Suprapubic skin (tissue), 3 donors: ENCODE results near the gene WNK1.

Source experiments
- CTCF ChIP-seq, 2 donors: fragments of 200-600 bp in 1 of 2; fragments of 450-650 bp in 1 of 2; sonication (generic) in 1 of 2; IDR thresholded peaks; one replicate each; pipeline ENCODE4 v1.5.1; 2016 to 2019; ENCODE audit warnings: antibody characterized with exemption in 2 of 2, mild to moderate bottlenecking in 1 of 2, moderate library complexity in 1 of 2
- POLR2AphosphoS5 ChIP-seq, 3 donors: sonication (generic); formaldehyde crosslinking; IDR thresholded peaks; one replicate each; pipeline ENCODE4 v1.6.1; 2017; ENCODE audit warnings: antibody characterized with exemption in 3 of 3

DNA sequence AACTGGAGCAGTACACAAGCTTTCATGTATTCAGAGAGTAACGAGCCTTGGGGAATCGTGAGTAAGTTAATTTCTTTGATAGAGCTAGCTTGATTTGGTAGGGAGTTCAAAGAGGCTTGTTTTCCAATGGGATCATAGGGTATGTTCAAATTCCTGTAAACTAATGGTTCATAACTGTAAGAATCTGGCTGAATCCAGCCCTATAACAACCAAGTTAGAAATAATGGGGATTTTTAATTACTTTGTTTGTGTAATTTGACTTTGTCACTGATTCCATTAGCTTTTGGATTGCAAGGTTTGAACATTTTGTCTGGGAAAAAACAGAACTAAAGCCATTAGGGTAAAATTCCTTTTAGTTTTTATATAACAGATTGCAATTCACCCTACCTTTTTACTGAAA, 94.0 kb downstream of the WNK1 start:
- TF ChIP-seq POLR2AphosphoS5 (IDR thresholded peaks at IDR 0.05) (no peak), CTCF (IDR thresholded peaks at IDR 0.05) (no peak)
